Hepatocyte (in vitro differentiated cells): ENCODE measurements around the gene ALPK3. TPM values are rescaled to one million over a fixed set of nuclear protein-coding genes. Genes with fewer than 3 reads are reported as not detected.

Source experiments
- DNase-seq: peaks from one replicate; pipeline ENCODE4 v3.0.0-alpha.2; 2016; ENCODE audit warnings: low spot score
- H2AFZ ChIP-seq: fragments of 200-600 bp; sonication (generic); 2 replicates; pipeline ENCODE4 v1.6.0; 2016; ENCODE audit warnings: antibody characterized with exemption, mild to moderate bottlenecking
- H3K27ac ChIP-seq: fragments of 200-600 bp; sonication (generic); 2 replicates; pipeline ENCODE4 v1.5.1; 2016; ENCODE audit warnings: mild to moderate bottlenecking
- H3K27me3 ChIP-seq: fragments of 200-600 bp; sonication (generic); 2 replicates; pipeline ENCODE4 v1.6.1; 2016
- H3K36me3 ChIP-seq: fragments of 200-600 bp; sonication (generic); replicated peaks from 2 replicates; pipeline ENCODE4 v1.5.1; 2016; ENCODE audit warnings: low read depth; ENCODE audit not compliant: insufficient read depth
- H3K4me1 ChIP-seq: fragments of 200-600 bp; sonication (generic); 2 replicates; pipeline ENCODE4 v1.5.1; 2016; ENCODE audit warnings: mild to moderate bottlenecking, moderate library complexity; ENCODE audit not compliant: insufficient read depth
- H3K4me2 ChIP-seq: fragments of 200-600 bp; sonication (generic); 2 replicates; pipeline ENCODE4 v1.6.0; 2016
- H3K4me3 ChIP-seq: fragments of 200-600 bp; sonication (generic); 2 replicates; pipeline ENCODE4 v1.5.1; 2016; ENCODE audit warnings: mild to moderate bottlenecking
- H3K79me2 ChIP-seq: fragments of 200-600 bp; sonication (generic); 2 replicates; pipeline ENCODE4 v1.6.0; 2017; ENCODE audit warnings: mild to moderate bottlenecking
- H3K9me2 ChIP-seq: fragments of 200-600 bp; sonication (generic); replicated peaks from 2 replicates; pipeline ENCODE4 v1.6.0; 2017; ENCODE audit warnings: mild to moderate bottlenecking; ENCODE audit not compliant: insufficient read depth
- H3K9me3 ChIP-seq: fragments of 200-600 bp; sonication (generic); 2 replicates; pipeline ENCODE4 v1.5.1; 2016; ENCODE audit warnings: low read depth, mild to moderate bottlenecking
- H4K20me1 ChIP-seq: fragments of 200-600 bp; sonication (generic); 2 replicates; pipeline ENCODE4 v1.6.0; 2016; ENCODE audit warnings: mild to moderate bottlenecking; ENCODE audit not compliant: insufficient read depth, poor library complexity, severe bottlenecking
- EZH2 ChIP-seq: fragments of 200-600 bp; sonication (generic); IDR thresholded peaks from 2 replicates; pipeline ENCODE4 v1.6.1; 2016; ENCODE audit warnings: antibody characterized with exemption, mild to moderate bottlenecking, borderline replicate concordance
- EZH2phosphoT487 ChIP-seq: fragments of 200-600 bp; sonication (generic); IDR thresholded peaks from one replicate; pipeline ENCODE4 v1.6.1; 2018; ENCODE audit warnings: antibody characterized with exemption, mild to moderate bottlenecking, low read depth, moderate library complexity; ENCODE audit not compliant: unreplicated experiment, severe bottlenecking
- WGBS: methylation state at CpG from one replicate; pipeline ENCODE4 v1.1.6; 2016; ENCODE audit warnings: low lambda C conversion rate; ENCODE audit errors: missing lambda C conversion rate; 5-methylcytosine and 5-hydroxymethylcytosine counted together
- polyA plus RNA-seq: library from polyadenylated mRNA; unstranded; fragments of >200 nt; fragmentation: Nextera tagmentation; extraction: Ambion mirVana; gene quantifications from 2 replicates; pipeline ENCODE4 v1.2.1, GENCODE V29; 2016
- total RNA-seq: library from RNA; depleted of rRNA; stranded (reverse); fragments of >200 nt; gene quantifications from 2 replicates; pipeline ENCODE4 v1.2.3, GENCODE V29; 2014
- TF ChIP-seq, protein P1 (sequence below): fragments of 200-600 bp; sonication (generic); IDR thresholded peaks from 2 replicates; pipeline ENCODE4 v1.5.1; 2016; ENCODE audit warnings: antibody characterized with exemption, mild to moderate bottlenecking; ENCODE audit not compliant: poor library complexity

Gene ALPK3
- total and polyA plus RNA-seq, 2 experiments from 2014 or later: 7.1 to 25.3 TPM

DNA sequence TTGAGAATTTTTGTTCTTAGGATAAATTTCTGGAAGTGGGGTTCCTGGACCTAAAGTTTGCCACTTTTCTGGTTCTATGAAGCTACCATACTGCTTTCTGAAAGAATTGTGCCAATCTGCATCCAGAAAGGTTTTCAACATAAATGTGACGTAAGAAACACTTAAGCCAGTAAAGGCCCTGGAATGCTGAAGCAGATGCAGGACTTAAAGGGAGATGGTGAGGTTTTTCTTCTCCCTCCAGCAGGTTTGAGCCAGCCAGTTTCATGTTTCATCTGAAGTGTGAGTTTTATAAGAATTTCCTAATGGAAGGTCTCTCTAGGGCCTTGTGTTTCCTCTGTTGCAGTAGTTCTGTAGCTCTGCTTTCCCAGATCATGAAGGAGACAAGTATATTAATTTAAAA lies 35.7 kb upstream of the ALPK3 start:
- no peaks in the 10 kb centered on the region for H3K36me3 ChIP-seq

DNA sequence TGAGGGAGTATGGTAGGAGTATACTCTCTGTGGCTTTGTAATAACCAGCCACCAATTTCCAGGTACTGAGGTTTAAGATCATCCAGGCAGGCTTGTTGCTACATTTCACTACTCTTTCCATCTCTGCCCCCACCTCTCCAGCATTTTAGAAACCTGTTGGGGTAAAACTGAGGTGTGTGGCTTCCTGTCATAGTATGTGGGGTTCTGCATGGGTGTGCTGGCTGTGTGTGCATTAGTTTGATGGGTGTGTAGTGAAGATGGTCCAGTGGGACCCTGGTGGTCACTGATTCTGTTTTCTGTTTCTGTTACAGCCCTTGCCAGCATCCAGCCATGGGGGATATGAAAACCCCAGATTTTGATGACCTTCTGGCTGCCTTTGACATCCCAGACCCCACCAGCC lies 34.8 kb upstream of the ALPK3 start:
- Histone ChIP-seq H3K27me3 (no peaks in the 10 kb centered on the region), H3K4me1 (no peaks in the 10 kb centered on the region), H3K27ac (no peak overlapping the region), H3K4me2 (no peak overlapping the region), H2AFZ (no peak overlapping the region), H3K9me2 (no peaks in the 10 kb centered on the region), H3K79me2 (peaks cover 94% of the 10 kb centered on the region), H3K4me3 (no peak overlapping the region), H4K20me1 (peaks cover 35% of the 10 kb centered on the region), H3K9me3 (no peaks in the 10 kb centered on the region), H3K36me3 (no peaks in the 10 kb centered on the region)
- DNase-seq: no peak
- TF ChIP-seq EZH2: no peak
- no peak for TF ChIP-seq EZH2phosphoT487
- TF ChIP-seq, protein P1, sequence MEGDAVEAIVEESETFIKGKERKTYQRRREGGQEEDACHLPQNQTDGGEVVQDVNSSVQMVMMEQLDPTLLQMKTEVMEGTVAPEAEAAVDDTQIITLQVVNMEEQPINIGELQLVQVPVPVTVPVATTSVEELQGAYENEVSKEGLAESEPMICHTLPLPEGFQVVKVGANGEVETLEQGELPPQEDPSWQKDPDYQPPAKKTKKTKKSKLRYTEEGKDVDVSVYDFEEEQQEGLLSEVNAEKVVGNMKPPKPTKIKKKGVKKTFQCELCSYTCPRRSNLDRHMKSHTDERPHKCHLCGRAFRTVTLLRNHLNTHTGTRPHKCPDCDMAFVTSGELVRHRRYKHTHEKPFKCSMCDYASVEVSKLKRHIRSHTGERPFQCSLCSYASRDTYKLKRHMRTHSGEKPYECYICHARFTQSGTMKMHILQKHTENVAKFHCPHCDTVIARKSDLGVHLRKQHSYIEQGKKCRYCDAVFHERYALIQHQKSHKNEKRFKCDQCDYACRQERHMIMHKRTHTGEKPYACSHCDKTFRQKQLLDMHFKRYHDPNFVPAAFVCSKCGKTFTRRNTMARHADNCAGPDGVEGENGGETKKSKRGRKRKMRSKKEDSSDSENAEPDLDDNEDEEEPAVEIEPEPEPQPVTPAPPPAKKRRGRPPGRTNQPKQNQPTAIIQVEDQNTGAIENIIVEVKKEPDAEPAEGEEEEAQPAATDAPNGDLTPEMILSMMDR: no peak

More for the DNA sequence above, 35.7 kb upstream of the ALPK3 start:
- Histone ChIP-seq H3K4me2 (no peak overlapping the region), H3K9me3 (no peaks in the 10 kb centered on the region), H4K20me1 (peaks cover 33% of the 10 kb centered on the region), H3K27ac (peak overlapping the region; percentile 37), H3K4me1 (no peaks in the 10 kb centered on the region), H3K27me3 (no peaks in the 10 kb centered on the region), H3K9me2 (no peaks in the 10 kb centered on the region), H3K4me3 (no peak overlapping the region), H2AFZ (no peak overlapping the region), H3K79me2 (peaks cover 97% of the 10 kb centered on the region)
- TF ChIP-seq EZH2phosphoT487 (no peak), EZH2 (no peak)
- TF ChIP-seq, protein P1: no peak
- peak; percentile 40 for DNase-seq
- 83% methylated on average over 1 of the region's 1 CpG for WGBS

DNA sequence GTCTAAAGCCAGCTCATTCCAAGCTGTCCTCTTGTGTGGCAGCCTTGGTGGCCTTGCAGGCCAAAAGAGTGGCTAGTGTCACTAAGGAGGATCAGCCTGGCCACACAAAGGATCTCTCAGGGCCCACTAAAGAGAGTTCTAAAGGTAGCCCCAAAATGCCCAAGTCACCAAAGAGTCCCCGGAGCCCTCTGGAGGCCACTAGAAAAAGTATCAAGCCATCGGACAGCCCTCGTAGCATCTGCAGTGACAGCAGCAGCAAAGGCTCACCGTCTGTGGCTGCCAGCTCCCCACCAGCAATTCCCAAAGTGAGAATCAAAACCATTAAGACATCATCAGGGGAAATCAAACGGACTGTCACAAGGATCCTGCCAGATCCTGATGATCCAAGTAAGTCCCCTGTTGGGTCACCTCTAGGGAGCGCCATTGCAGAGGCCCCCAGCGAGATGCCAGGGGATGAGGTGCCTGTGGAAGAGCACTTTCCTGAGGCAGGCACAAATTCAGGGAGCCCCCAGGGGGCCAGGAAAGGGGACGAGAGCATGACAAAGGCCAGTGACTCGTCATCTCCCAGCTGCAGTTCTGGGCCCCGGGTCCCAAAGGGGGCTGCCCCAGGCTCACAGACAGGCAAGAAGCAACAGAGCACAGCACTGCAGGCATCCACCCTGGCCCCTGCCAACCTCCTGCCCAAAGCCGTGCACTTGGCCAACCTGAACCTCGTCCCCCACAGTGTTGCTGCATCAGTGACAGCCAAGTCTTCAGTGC lies 33.5 kb upstream of the ALPK3 start:
- no peaks in the 10 kb centered on the region for H3K9me3 ChIP-seq
- DNase-seq: no peak
- H3K27ac ChIP-seq: no peak overlapping the region
- H3K4me2 ChIP-seq: no peak overlapping the region
- H3K4me3 ChIP-seq: no peak overlapping the region
- peaks cover 40% of the 10 kb centered on the region for H4K20me1 ChIP-seq
- H3K79me2 ChIP-seq: peaks cover 94% of the 10 kb centered on the region
- WGBS: 92% methylated on average over 12 of the region's 12 CpGs
- no peak overlapping the region for H2AFZ ChIP-seq
- no peaks in the 10 kb centered on the region for H3K4me1 ChIP-seq
- H3K36me3 ChIP-seq: no peaks in the 10 kb centered on the region
- no peaks in the 10 kb centered on the region for H3K9me2 ChIP-seq
- H3K27me3 ChIP-seq: no peaks in the 10 kb centered on the region
- TF ChIP-seq EZH2phosphoT487 (no peak), EZH2 (no peak)
- TF ChIP-seq, protein P1: no peak
